Right ventricle myocardium inferior (tissue), 1 donor: ENCODE measurements around the gene MRPS6. TPM values are rescaled to one million over a fixed set of nuclear protein-coding genes. Genes with fewer than 3 reads are reported as not detected.

Experiments used
- ATAC-seq: fragments of 200-7000 bp; cut with Tn5 transposase; one replicate; pipeline ENCODE4 v1.9.1; 2020; ENCODE audit warnings: mild to moderate bottlenecking, moderate library complexity
- DNase-seq: peaks from one replicate; pipeline ENCODE4 v3.0.0; 2021; ENCODE audit errors: missing footprints
- intact Hi-C: fragments of 100-400 bp; cut with DNase I; formaldehyde crosslinking; loops from one replicate; pipeline ENCODE4 v1.11.0; 2022
- long read RNA-seq: library from polyadenylated mRNA; unstranded; transcript quantifications from one replicate; pipeline ENCODE4 v2.0.0, GENCODE V29; 2021
- total RNA-seq: library from RNA; stranded (reverse); fragmentation: NEBNext Ultra II Directional; extraction: Animal tissue kit (Norgen Biotek cat#: 25700); gene quantifications from one replicate; pipeline ENCODE4 v1.2.1, GENCODE V29; 2021
- donor health status: DM: no; HTN: yes; CAD: no; lungs with severe emphysema.

The MRPS6 gene
- total RNA-seq: 72.2 TPM
- long read RNA-seq, transcript MRPS6-201 (3 exons, 990 nt): major isoform, 84 of 89 reads
- long read RNA-seq, partial matches to known transcripts: 0 of 89 reads
- long read RNA-seq, other reads (novel, unspliced or antisense): 5 of 89 reads

DNA sequence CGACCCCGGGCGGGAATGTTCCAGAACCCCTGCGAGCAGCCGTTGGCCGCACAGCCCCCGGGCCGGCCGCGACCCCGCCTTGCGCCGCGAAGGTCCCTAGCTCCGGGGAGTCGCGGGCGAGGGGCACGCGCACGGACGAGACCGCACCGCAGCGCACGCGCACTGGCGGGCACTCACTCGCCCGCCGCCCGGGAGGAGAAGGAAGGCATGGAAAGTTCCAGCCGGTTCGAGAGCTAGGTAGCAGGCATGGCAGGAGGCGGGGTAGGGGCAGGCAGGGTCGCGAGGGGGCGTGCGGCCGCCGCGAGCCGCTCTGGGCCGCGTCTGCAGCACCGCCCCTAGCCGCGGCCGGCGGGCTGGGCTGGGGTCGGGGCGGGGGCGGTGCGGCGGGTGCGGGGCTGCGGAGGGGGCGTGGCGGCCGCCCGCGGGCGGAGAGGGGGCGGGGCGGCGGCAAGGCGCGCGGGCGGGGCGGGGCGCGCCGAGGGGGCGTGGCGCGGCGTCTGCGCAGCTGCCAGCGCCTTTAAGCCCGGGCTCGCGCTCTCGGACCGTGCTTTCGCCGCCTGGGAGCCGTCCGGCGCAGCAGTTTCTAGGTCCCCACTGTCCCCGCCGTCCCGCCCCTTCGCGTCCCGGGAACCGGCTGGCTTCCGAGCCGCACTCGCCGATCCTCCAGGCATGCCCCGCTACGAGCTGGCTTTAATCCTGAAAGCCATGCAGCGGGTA, at the start of gene MRPS6, which contains the start of gene SLC5A3:
MRPS6 (plus strand) TSS at position 547 of the 717 bp plus-strand sequence; CDS start at position 670, 123 bp downstream.
SLC5A3 (plus strand) TSS at position 547 of the 717 bp plus-strand sequence. CDS start 21,621 bp downstream, outside the sequence.
- DNase-seq (peak; percentile 92), ATAC-seq (peak; percentile 90)
- intact Hi-C loops: loop anchor here (2.0 to 5.0 kb wide), 2 partner anchors 96 to 278 kb away; no protein-coding TSS in a partner anchor

- ATAC-seq (no peak), DNase-seq (no peak)
- intact Hi-C loops: no loop called here
Measured at GRCh38 chr21:34023691-34024373, 49.5 kb upstream of the MRPS6 start.

GRCh38 chr21:34024374-34024693, 49.0 kb upstream of the MRPS6 start:
- no peak for ATAC-seq
- intact Hi-C loops: no loop called here
- DNase-seq: no peak

DNA sequence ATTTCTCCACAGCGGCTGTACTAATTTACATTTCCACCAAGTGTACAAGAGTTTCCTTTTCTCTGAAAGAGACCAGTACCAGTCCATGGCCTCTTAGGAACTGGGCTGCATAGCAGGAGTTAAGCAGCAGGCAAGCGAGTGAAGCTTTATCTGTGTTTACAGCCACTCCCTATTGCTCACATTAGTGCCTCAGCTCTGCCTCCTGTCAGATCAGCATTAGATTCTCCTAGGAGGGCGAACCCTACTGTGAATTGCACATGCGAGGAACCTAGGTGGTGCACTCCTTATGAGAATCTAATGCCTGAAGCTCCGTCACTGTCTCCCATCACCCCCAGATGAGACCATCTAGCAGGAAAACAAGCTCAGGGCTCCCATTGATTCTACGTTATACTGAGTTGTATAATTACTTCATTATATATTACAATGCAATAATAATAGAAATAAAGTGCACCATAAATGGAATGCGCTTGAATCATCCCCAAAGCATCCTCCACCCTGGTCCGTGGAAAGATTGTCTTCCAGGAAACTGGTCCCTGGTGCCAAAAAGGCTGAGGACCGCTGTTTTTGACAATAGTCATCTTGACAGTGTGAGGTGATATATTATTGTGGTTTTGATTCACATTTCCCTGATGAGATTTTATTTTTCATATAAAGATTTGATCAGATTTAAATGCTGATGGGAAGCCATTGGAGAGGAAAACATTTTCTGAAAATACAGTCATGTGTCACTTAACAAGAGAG, 45.5 kb upstream of the MRPS6 start:
- DNase-seq: no peak
- intact Hi-C loops: no loop called here
- no peak for ATAC-seq

- no peak for DNase-seq
- peak; percentile 72 for ATAC-seq
- intact Hi-C loops: no loop called here
Measured at GRCh38 chr21:34029743-34030528, 43.4 kb upstream of the MRPS6 start.

DNA sequence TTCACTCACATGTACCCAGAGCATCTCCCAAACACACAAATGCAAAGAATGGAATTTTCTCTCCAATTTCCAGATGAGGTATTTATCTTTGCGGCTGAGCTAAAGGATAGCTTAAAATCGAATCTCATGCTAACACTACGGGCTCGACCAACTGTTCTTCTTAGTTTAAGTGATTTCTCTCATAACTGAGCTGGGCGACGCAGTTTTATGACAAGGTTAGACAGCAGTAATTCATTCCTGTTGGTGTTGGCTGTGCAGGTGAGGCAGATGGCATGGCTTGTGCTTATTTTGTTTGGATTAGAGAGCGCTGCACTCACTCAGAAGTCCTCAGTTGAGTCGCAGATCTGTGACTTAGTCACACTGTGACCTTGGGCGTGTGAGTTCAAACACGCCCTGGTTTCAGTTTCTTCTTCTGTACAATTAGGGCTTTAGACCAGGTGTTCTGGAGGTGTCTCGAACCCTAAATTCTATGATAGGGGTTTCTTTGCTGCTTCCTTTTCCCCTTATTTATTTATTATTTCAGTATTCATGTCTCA, 41.5 kb upstream of the MRPS6 start:
- ATAC-seq (no peak), DNase-seq (no peak)
- intact Hi-C loops: no loop called here

- no peak for ATAC-seq
- intact Hi-C loops: no loop called here
- DNase-seq: no peak
Measured at GRCh38 chr21:34034369-34035014, 38.9 kb upstream of the MRPS6 start.

- no peak for ATAC-seq
- intact Hi-C loops: no loop called here
- DNase-seq: no peak
Measured at GRCh38 chr21:34035619-34036354, 37.6 kb upstream of the MRPS6 start.

GRCh38 chr21:34037009-34037795, 36.2 kb upstream of the MRPS6 start:
- ATAC-seq: no peak
- intact Hi-C loops: no loop called here
- DNase-seq: no peak

- ATAC-seq (no peak), DNase-seq (no peak)
- intact Hi-C loops: no loop called here
Measured at GRCh38 chr21:34039678-34040382, 33.5 kb upstream of the MRPS6 start.

GRCh38 chr21:34042735-34043134, 30.6 kb upstream of the MRPS6 start:
- intact Hi-C loops: no loop called here

GRCh38 chr21:34043333-34043732, 30.0 kb upstream of the MRPS6 start:
- DNase-seq: no peak
- ATAC-seq: no peak
- intact Hi-C loops: no loop called here

More at GRCh38 chr21:34042735-34043134, 30.6 kb upstream of the MRPS6 start:
- no peak for DNase-seq
- no peak for ATAC-seq

GRCh38 chr21:34046917-34047316, 26.5 kb upstream of the MRPS6 start:
- ATAC-seq: no peak
- intact Hi-C loops: no loop called here
- DNase-seq: no peak

DNA sequence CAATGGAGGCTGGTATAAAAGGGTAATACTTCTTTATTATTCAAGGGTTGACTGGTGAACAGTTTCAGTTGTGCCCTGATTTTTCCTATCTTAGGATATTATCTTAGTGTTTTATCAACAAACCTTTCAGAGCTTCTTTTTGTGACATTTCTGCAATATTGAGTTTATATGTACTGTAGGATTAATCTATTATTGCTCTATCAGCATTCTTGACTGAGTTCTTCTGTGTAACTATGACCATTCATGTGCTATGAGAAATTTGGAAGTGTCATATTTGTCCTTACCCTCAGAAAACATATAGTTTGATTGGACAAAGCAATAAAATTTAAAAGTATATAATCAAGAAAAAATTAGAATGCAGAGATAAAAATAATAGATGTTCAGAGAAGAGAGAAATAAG, 25.5 kb upstream of the MRPS6 start:
- DNase-seq: no peak
- no peak for ATAC-seq
- intact Hi-C loops: no loop called here

- ATAC-seq (no peak), DNase-seq (no peak)
- intact Hi-C loops: no loop called here
Measured at GRCh38 chr21:34052171-34052570, 21.2 kb upstream of the MRPS6 start.

- intact Hi-C loops: no loop called here
- ATAC-seq: no peak
- no peak for DNase-seq
Measured at GRCh38 chr21:34054259-34054658, 19.1 kb upstream of the MRPS6 start.
